SK-N-SH (cell line): ENCODE measurements around the gene TKTL1.

Experiments
- CTCF ChIP-seq: fragments of 200-600 bp; sonication (generic); IDR thresholded peaks from 2 replicates; pipeline ENCODE4 v1.6.1; 2017; ENCODE audit warnings: antibody characterized with exemption, mild to moderate bottlenecking, moderate library complexity
- ELF1 ChIP-seq: IDR thresholded peaks from 2 replicates; pipeline ENCODE4 v1.4.0; 2012
- FOSL2 ChIP-seq: IDR thresholded peaks from 2 replicates; pipeline ENCODE4 v1.4.0; 2012; ENCODE audit warnings: low read depth, mild to moderate bottlenecking, moderate library complexity, borderline replicate concordance
- RAD21 ChIP-seq: IDR thresholded peaks from 2 replicates; pipeline ENCODE4 v1.6.1; 2012; ENCODE audit warnings: mild to moderate bottlenecking, low read length
- SIN3A ChIP-seq: IDR thresholded peaks from 2 replicates; pipeline ENCODE4 v1.6.1; 2012; ENCODE audit warnings: low read depth, mild to moderate bottlenecking, low read length, moderate library complexity, borderline replicate concordance
- USF2 ChIP-seq: fragments of 150-350 bp; IDR thresholded peaks from 2 replicates; pipeline ENCODE4 v1.6.1; 2017; ENCODE audit warnings: antibody characterized with exemption, low read length, low read depth, borderline replicate concordance
- YY1 ChIP-seq: IDR thresholded peaks from 2 replicates; pipeline ENCODE4 v1.4.0; 2012; ENCODE audit warnings: low read depth, mild to moderate bottlenecking

- TF ChIP-seq USF2 (no peak), ELF1 (no peak), FOSL2 (no peak), SIN3A (no peak), CTCF (no peak), YY1 (no peak), RAD21 (no peak)
These were observed 15.3 kb downstream of the TKTL1 start for GRCh38 chrX:154310616-154311536.
